ENCODE results near the gene LIN7A.

The LIN7A gene

DNA sequence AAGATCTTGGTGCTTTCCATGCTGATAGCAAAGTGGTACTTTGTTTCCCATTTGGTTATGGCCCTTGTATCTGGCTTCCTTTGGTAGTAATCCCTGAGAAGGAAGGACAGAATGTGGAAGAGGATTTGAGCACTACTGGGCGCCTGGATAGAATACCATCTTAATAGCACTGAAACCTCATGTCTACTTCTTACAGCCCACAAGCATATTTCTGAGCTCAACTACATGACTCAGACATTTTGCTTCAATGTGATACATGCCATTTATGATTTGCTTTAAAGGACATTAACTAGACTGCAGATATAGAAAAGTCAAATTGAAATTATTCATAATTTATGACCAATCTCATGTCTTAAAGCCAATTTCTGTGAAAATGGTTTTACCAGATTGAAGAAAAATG, 80.4 kb downstream of the LIN7A start:
- no peak for DNase-seq

DNA sequence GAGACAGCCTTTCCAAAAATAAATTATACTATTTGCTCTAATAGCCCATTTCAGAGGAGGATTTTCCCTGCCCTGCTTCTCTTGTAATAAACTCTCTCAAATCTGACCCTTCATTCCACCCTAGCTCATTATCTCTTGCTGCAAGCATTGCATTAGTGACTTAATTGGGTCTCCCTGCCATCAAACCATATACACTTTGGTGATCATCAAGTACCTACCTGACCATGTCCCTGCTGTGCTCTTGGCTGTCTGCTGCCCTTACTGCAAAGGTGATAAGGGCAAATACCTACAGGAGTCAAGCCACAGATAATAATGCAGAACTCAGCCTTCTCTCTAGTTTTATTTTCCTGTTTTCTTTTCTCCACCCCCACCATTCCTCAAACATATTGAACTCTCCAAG, 88.4 kb downstream of the LIN7A start:
- DNase-seq: no peak

DNA sequence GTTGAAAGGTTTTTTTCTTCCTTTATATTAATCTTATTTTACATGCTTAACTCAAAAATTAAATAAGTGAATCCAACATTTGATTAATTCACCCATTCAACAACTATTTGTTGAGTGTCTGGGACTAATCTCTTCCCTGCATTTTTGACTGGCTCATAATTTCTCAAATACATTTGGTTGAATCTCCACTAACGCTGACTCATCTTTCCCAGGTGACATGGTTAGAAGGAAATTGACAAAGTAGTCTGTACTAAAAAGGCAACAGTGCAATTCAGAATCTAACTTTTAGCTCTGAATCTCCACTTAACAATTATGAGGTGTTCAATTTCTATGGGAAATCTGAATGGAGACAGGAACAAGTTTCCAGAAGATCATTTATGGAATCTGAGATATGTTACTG, 88.9 kb downstream of the LIN7A start:
- DNase-seq: no peak

- DNase-seq: no peak
Observed at GRCh38 chr12:80847575-80847974, 90.2 kb downstream of the LIN7A start.

DNA sequence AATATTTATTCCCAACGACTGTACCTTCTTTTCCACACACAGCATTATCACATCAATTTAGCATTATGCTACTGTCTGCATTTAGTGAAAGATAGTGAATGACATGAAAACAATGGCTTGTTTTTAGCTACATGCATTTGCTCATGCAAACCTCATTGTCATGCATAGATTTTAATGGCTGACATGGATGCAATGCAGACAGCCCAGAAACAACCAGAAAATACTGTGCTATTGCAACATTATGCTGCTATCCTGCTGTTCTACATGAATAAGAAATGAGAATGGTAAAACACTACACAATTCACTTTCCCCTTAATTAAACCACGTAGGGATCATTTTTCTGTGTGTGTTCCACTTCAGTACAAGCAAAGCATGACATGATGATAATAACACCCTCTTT, 90.8 kb downstream of the LIN7A start:
- DNase-seq: no peak

GRCh38 chr12:80845639-80846038, 92.1 kb downstream of the LIN7A start:
- no peak for DNase-seq

DNA sequence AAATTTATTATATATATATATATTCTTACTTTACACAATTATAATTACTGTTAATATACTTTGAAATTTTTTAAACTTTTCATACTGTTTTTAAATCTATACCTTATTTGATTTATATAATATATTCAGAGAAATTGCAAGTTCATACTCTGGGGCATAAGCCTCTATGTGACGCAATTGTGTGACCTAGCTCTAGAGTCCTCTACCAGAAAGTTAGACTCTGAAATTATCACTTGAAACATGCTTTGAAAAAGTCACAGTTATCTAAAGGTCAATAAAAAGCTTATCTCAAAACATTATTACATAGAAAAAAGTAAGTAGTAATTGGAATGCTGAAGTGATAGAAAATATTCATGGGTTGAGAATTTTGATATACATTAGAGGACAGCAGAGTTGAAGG, 93.8 kb downstream of the LIN7A start:
- no peak for DNase-seq

DNA sequence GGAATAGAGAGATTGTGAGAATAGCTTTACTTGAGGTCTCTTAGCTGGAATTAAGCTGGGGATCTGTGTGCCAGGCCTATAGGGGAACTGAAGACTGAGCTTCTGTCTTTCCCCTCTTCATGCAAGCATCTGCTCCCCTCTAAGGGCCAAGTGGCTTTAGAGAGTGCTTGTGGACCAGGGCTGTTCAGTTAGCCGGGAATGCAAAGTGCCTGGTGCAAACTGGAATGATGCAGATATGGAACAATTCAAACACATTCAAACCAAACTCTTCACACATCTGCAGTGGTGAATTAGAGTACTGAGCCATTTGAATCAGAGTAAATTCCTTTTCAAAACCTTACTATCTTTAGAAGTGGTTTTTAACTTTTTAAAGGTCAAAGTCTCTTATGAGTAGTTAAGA, 99.0 kb downstream of the LIN7A start:
- no peak for DNase-seq

- no peak for DNase-seq
Observed at GRCh38 chr12:80838024-80838658, 99.6 kb downstream of the LIN7A start.

DNA sequence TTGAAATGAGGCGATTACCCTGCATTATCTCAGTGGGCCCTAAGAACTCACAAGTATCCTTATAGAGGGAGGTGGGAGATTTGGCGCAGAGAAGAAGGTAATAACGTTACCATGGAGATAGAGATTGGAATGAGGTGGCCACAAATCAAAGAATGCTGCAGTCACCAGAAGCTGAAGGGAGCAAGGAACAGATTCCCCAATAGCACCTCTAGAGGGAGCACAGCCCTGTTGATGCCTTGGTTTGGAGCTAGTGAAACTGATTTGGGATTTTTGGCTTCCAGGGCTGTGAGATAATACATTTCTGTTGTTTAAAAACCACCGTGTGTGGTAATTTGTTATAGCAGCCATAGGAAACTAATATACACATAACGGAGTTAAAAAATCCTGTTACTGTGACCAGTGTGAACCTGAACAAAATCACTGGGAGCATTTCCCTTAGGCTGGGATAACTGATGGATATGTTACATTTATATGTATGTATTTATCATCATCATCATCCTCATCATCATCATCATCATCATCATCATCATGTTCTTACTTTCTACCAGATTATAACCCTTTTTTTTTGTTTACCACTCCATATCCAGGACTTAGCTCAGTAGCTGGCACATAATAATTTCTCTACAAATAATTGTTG, 100.3 kb downstream of the LIN7A start:
- no peak for DNase-seq

- DNase-seq: no peak
Observed at GRCh38 chr12:80834724-80835123, 103.0 kb downstream of the LIN7A start.

DNA sequence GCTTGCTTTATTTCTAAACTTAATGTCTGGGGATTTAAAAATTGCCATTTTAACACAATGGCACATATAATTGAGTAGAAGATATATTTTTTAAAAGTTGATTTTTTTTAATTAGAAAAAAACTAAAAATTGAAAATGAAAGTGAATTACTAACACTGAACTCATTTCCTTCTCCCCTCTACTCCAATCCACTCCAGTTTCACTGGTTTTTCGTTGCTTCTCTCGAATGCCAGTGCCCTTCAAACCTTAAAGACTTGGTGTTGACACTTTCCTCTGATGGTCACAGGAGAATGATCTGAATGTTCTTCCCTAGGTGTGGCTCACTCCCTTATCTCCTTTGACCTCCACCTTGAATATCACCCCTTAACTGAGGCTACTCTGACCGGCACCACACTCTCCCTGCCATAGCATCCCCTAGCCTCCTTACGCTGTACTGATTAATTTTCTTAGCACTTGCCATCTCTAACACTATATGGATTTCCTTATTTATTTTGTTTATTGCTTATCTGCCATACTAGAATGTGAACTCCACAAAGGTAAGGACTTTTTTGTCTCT, 107.1 kb downstream of the LIN7A start:
- DNase-seq: no peak

GRCh38 chr12:80829767-80830166, 108.0 kb downstream of the LIN7A start:
- no peak for DNase-seq

- no peak for DNase-seq
Observed at GRCh38 chr12:80825506-80825905, 112.2 kb downstream of the LIN7A start.

DNA sequence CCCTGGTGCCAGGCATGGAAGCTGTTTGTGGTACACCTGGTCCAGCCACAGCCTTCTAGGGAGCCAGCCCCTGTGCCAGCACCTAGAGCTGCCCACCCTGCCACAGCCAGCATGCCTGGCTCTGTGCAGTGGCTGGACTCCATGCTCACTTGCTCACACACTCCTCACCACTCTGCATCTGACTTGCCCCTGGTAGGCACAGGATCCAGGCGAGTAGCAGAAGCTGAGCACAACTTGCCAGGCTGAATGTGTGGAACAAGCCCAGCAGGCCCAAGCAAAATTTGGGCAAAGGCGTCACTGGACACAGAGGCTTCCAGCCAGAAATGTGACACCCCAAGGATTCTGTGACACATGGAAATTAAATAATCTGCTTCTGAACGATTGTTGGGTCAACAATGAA, 114.3 kb downstream of the LIN7A start:
- no peak for DNase-seq

DNA sequence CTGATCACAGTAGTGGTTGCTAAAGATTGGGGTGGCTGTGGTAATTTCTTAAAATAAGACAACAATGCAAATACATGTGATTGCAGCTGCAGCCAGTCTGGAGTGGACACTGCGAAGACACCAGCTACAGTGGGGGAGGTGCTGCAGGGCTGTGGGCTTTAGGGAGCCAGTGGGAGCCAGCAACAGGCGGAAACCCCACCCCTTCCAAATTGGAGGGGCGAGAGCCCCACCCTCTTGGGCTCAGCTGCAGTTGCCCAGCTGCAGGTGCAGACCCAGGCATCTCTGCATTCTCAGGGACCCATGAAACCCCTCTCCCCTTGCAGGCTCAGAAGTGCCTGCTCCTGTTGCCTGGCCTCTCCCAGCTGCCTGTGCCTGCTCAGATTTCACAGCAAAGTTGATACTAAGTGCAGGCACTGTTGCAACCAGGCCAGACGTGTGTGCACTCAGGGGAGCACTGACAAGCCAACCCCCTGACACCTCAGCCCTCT, 116.2 kb downstream of the LIN7A start:
- no peak for DNase-seq

- no peak for DNase-seq
Observed at GRCh38 chr12:80818878-80819277, 118.9 kb downstream of the LIN7A start.

- no peak for DNase-seq
Observed at GRCh38 chr12:80815351-80815750, 122.4 kb downstream of the LIN7A start.

DNA sequence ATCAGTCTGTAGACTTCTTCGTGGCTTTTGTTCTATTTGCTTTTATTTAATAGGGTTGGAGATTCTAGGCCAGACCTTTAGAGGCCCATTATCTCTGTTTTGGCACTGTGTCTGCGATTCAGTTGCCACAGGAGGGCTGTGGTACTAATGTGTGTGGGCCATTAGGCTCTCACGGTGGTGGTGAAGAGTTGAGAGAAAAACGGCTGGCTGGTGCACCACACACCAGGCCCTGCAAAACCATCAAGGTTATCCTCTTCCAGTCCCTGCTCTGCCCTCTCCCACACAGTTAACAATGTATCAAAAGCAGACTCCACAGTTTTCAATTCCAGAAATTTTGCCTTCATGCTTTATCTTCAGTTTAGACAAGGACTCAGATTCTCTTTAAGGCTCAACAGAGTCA, 123.3 kb downstream of the LIN7A start:
- no peak for DNase-seq

- no peak for DNase-seq
Observed at GRCh38 chr12:80813820-80814219, 123.9 kb downstream of the LIN7A start.

GRCh38 chr12:80811957-80812708, 125.6 kb downstream of the LIN7A start:
- no peak for DNase-seq

DNA sequence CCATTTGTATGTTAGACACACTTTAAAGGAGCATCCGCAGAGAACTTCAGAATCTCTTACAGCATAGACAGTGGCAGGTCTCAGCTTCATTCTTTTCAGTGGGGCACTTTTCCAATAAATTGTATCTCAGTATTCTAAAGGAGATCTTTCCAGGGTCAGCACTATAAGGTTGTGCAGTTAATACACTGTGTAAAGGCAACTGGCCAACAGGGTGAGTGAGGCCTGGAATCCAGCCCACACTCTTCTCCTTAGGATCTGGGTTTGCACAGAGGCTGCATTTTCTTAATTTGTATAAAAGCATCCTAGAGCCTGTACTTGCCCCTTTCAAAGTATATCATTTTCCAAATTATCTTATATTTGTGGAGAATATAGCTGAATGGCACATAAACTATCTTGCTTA, 126.9 kb downstream of the LIN7A start:
- DNase-seq: no peak

GRCh38 chr12:80807640-80808288, 130.0 kb downstream of the LIN7A start:
- DNase-seq: no peak
